WTC11 (cell line): ENCODE data around the gene PAAF1.

Source experiments
- ATF3 ChIP-seq: sonication (generic); formaldehyde crosslinking; conservative IDR thresholded peaks from 2 replicates; pipeline ENCODE4 v1.8.1; 2022; ENCODE audit warnings: mild to moderate bottlenecking, missing genetic modification reagents
- CREM ChIP-seq: sonication (generic); formaldehyde crosslinking; IDR thresholded peaks from 2 replicates; pipeline ENCODE4 v1.8.1; 2022; ENCODE audit warnings: mild to moderate bottlenecking, missing genetic modification reagents, moderate library complexity
- CTCF ChIP-seq: fragments of 200-600 bp; IDR thresholded peaks from 2 replicates; pipeline ENCODE4 v1.8.0; 2022; ENCODE audit warnings: antibody characterized with exemption
- MAX ChIP-seq: sonication (generic); formaldehyde crosslinking; IDR thresholded peaks from 2 replicates; pipeline ENCODE4 v1.8.0; 2022; ENCODE audit warnings: mild to moderate bottlenecking, missing genetic modification reagents
- SP1 ChIP-seq: sonication (generic); formaldehyde crosslinking; conservative IDR thresholded peaks from 2 replicates; pipeline ENCODE4 v1.8.1; 2022; ENCODE audit warnings: missing genetic modification reagents
- TP53 ChIP-seq: sonication (generic); formaldehyde crosslinking; IDR thresholded peaks from 2 replicates; pipeline ENCODE4 v1.8.1; 2023; ENCODE audit warnings: mild to moderate bottlenecking, missing genetic modification reagents
- USF2 ChIP-seq: sonication (generic); formaldehyde crosslinking; IDR thresholded peaks from 2 replicates; pipeline ENCODE4 v1.8.1; 2023; ENCODE audit warnings: mild to moderate bottlenecking, missing genetic modification reagents, moderate library complexity
- ZNF138 ChIP-seq: sonication (generic); formaldehyde crosslinking; conservative IDR thresholded peaks from 2 replicates; pipeline ENCODE4 v1.8.1; 2022; ENCODE audit warnings: mild to moderate bottlenecking, moderate library complexity, missing genetic modification reagents

GRCh38 chr11:73975479-73975757 lies 98.6 kb downstream of the PAAF1 start:
- TF ChIP-seq USF2 (CRISPR knock-in tag) (no peak), CTCF (no peak), ZNF138 (CRISPR knock-in tag) (no peak), ATF3 (no peak), CREM (no peak), TP53 (CRISPR knock-in tag) (no peak), SP1 (CRISPR knock-in tag) (no peak), MAX (CRISPR knock-in tag) (no peak)
